Keratinocyte (primary cell): ENCODE data around the gene SETD7. TPM values are rescaled to one million over a fixed set of nuclear protein-coding genes. Genes with fewer than 3 reads are reported as not detected.

Source experiments
- DNase-seq: peaks from one replicate; pipeline ENCODE4 v3.0.0-alpha.2; 2011; ENCODE audit warnings: low read depth, missing footprints, low spot score
- FAIRE-seq: peaks from 2 replicates; lab custom pipeline; 2011; peaks lifted over from hg19 to GRCh38; lab: Jason Lieb, UNC
- H2AFZ ChIP-seq: 2 replicates; pipeline ENCODE4 v1.6.0; 2012; ENCODE audit warnings: low read length, control low read depth, inconsistent platforms; ENCODE audit not compliant: control insufficient read depth
- H3K27ac ChIP-seq: 2 replicates; pipeline ENCODE4 v1.5.1; 2011; ENCODE audit warnings: low read length; ENCODE audit not compliant: control insufficient read depth, insufficient read depth
- H3K27me3 ChIP-seq: 3 replicates; pipeline ENCODE4 v1.6.0; 2011; ENCODE audit warnings: low read length; ENCODE audit not compliant: control insufficient read depth, insufficient read depth; ENCODE audit errors: extremely low read depth
- H3K36me3 ChIP-seq, 2 experiments: 2 replicates in 1 of 2; 3 replicates in 1 of 2; pipeline ENCODE4 v1.5.1; 2011; ENCODE audit warnings: low read length in 2 of 2, mild to moderate bottlenecking in 1 of 2; ENCODE audit not compliant: control insufficient read depth in 2 of 2, insufficient read depth in 2 of 2; ENCODE audit errors: extremely low read depth in 1 of 2
- H3K4me1 ChIP-seq: 3 replicates; pipeline ENCODE4 v1.5.1; 2011; ENCODE audit warnings: low read length; ENCODE audit not compliant: control insufficient read depth, insufficient read depth; ENCODE audit errors: extremely low read depth
- H3K4me2 ChIP-seq: 3 replicates; pipeline ENCODE4 v1.6.0; 2011; ENCODE audit warnings: low read depth, low read length; ENCODE audit not compliant: control insufficient read depth, insufficient read depth; ENCODE audit errors: extremely low read depth
- H3K4me3 ChIP-seq, 3 experiments: fragments of 200-600 bp in 1 of 3; sonication (generic) in 1 of 3; 2 replicates in 2 of 3; 3 replicates in 1 of 3; pipeline ENCODE4 v1.5.1; 2011 to 2016; ENCODE audit warnings: low read length in 3 of 3, mild to moderate bottlenecking in 3 of 3, control low read depth in 2 of 3, inconsistent platforms in 1 of 3, low read depth in 1 of 3, mixed read lengths in 1 of 3, mixed run types in 1 of 3, moderate library complexity in 1 of 3; ENCODE audit not compliant: control insufficient read depth in 2 of 3, insufficient read depth in 2 of 3; ENCODE audit errors: extremely low read depth in 1 of 3
- H3K79me2 ChIP-seq: 2 replicates; pipeline ENCODE4 v1.6.0; 2012; ENCODE audit warnings: low read length; ENCODE audit not compliant: control insufficient read depth, insufficient read depth
- H3K9ac ChIP-seq: 3 replicates; pipeline ENCODE4 v1.6.0; 2011; ENCODE audit warnings: low read length; ENCODE audit not compliant: control insufficient read depth, insufficient read depth; ENCODE audit errors: extremely low read depth
- H3K9me1 ChIP-seq: 3 replicates; pipeline ENCODE4 v1.6.0; 2011; ENCODE audit warnings: low read length; ENCODE audit not compliant: control insufficient read depth, insufficient read depth; ENCODE audit errors: extremely low read depth
- H3K9me3 ChIP-seq: 2 replicates; pipeline ENCODE4 v1.5.1; 2012; ENCODE audit warnings: low read depth, low read length; ENCODE audit not compliant: control insufficient read depth
- H4K20me1 ChIP-seq: 3 replicates; pipeline ENCODE4 v1.6.0; 2011; ENCODE audit warnings: low read length; ENCODE audit not compliant: control insufficient read depth, insufficient read depth; ENCODE audit errors: extremely low read depth
- EZH2 ChIP-seq: IDR thresholded peaks from one replicate; pipeline ENCODE4 v1.6.1; 2012; ENCODE audit warnings: inconsistent platforms, mild to moderate bottlenecking, low read length, moderate library complexity
- dilution Hi-C: fragments of 300-500 bp; cut with MboI; formaldehyde crosslinking; loops from one replicate; pipeline ENCODE4 v1.7.0; 2020; ENCODE audit warnings: low sequenced_read_pairs; ENCODE audit not compliant: extremely low pct_ligation_motif_present
- polyA plus RNA-seq, 5 experiments: library from polyadenylated mRNA; depleted of rRNA in 3 of 5; stranded (reverse) in 3 of 5; stranded (forward) in 1 of 5; unstranded in 1 of 5; fragments of >200 nt; gene quantifications; 1 replicate in 1 of 5; 2 replicates in 3 of 5; 3 replicates in 1 of 5; pipeline versions ENCODE4 v1.2.1 to v1.2.3, GENCODE V29; 2011 to 2012; ENCODE audit warnings: missing spikeins in 2 of 5, low read depth in 1 of 5, low replicate concordance in 1 of 5
- TF ChIP-seq, protein P1 (sequence below), 3 experiments: IDR thresholded peaks in 1 of 3; conservative IDR thresholded peaks in 1 of 3; optimal IDR thresholded peaks in 1 of 3; 2 replicates in 2 of 3; 3 replicates in 1 of 3; pipeline versions ENCODE3 to v1.5.1; 2011; ENCODE audit warnings: low read length in 3 of 3, mild to moderate bottlenecking in 3 of 3, moderate library complexity in 2 of 3, control low read depth in 1 of 3, inconsistent platforms in 1 of 3; ENCODE audit not compliant: insufficient read depth in 2 of 3; ENCODE audit errors: extremely low read depth in 1 of 3

The SETD7 gene
- polyA plus RNA-seq, 1 donor (not counting 4 experiments of a cell fraction or from before 2014, with no cell fraction given) = 18.8 TPM

DNA sequence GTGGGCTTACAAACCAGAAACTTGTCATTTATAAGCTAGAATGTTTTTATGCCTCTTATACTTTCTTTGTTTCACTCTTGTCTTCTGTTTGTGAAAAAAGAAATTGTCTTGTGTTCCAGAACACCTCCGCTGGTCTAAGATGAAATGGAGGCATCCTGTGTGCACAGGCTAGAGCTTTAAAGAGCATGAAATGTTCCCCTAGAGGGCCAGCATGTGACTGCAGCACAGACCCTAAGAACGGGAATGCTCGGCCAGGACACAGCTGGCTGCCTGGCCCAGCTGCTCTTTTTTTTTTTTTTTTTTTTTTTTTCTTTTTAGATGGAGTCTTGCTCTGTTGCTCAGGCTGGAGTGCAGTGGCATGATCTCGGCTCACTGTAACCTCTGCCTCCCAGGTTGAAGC, 33.6 kb downstream of the SETD7 start:
- Histone ChIP-seq H3K27ac (no peak overlapping the region), H3K36me3 (peaks cover 12 to 24% of the 10 kb centered on the region in 2 experiments), H3K9me3 (no peaks in the 10 kb centered on the region), H3K79me2 (no peaks in the 10 kb centered on the region), H2AFZ (no peak overlapping the region), H3K27me3 (no peaks in the 10 kb centered on the region), H3K4me3 (no peak overlapping the region), H3K4me2 (no peak overlapping the region), H3K9me1 (no peaks in the 10 kb centered on the region), H4K20me1 (no peaks in the 10 kb centered on the region), H3K4me1 (no peaks in the 10 kb centered on the region), H3K9ac (no peak overlapping the region)
- TF ChIP-seq EZH2 = no peak
- TF ChIP-seq, protein P1, sequence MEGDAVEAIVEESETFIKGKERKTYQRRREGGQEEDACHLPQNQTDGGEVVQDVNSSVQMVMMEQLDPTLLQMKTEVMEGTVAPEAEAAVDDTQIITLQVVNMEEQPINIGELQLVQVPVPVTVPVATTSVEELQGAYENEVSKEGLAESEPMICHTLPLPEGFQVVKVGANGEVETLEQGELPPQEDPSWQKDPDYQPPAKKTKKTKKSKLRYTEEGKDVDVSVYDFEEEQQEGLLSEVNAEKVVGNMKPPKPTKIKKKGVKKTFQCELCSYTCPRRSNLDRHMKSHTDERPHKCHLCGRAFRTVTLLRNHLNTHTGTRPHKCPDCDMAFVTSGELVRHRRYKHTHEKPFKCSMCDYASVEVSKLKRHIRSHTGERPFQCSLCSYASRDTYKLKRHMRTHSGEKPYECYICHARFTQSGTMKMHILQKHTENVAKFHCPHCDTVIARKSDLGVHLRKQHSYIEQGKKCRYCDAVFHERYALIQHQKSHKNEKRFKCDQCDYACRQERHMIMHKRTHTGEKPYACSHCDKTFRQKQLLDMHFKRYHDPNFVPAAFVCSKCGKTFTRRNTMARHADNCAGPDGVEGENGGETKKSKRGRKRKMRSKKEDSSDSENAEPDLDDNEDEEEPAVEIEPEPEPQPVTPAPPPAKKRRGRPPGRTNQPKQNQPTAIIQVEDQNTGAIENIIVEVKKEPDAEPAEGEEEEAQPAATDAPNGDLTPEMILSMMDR (optimal IDR thresholded peaks at IDR 0.05 in 1 of 3, IDR thresholded peaks at IDR 0.05 in 1 of 3, conservative IDR thresholded peaks at IDR 0.05 in 1 of 3; ENCODE audit: extremely low read depth in 1 of 3, insufficient read depth in 2 of 3, low read length in 3 of 3) = no peak
- FAIRE-seq (no peak), DNase-seq (no peak)
- dilution Hi-C loops = no loop called here

DNA sequence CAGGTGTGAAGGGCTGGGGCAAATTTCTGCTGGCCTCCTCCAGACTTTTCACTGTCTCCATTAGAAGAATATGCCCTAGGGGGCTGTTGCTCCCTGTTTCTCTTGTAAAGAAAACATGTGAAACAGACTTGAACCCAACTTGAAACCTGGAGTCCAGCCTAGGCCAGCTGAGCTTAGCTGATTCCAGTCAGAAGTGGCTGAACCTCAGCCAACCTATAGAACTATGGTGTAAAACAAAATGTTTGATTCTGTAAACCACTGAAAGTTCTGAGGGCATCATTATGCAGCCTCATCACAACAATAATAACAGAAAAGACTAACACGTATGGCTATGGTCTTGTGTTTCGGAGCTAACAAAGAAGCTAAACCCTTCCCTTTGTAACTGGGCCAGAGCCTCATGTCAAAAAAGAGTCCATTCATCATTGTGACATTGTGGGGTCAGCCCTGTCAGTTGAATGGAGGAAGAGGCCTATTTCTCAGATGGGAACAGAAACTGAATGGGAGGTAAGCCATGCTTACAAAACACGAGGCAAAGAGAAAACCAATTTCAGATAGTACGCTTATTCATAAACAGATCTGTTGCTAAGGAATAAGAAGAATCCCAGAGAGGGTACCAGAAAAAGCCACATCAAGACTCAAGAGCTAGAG, 34.1 kb downstream of the SETD7 start:
- Histone ChIP-seq H3K4me2 (no peak overlapping the region), H3K27ac (no peak overlapping the region), H3K9me1 (no peaks in the 10 kb centered on the region), H3K36me3 (peaks cover 11 to 24% of the 10 kb centered on the region in 2 experiments), H3K27me3 (no peaks in the 10 kb centered on the region), H4K20me1 (no peaks in the 10 kb centered on the region), H3K9ac (no peak overlapping the region), H3K4me1 (no peaks in the 10 kb centered on the region), H3K9me3 (no peaks in the 10 kb centered on the region), H3K4me3 (no peak overlapping the region), H3K79me2 (no peaks in the 10 kb centered on the region), H2AFZ (no peak overlapping the region)
- no peak for FAIRE-seq
- TF ChIP-seq, protein P1 (optimal IDR thresholded peaks at IDR 0.05 in 1 of 3, IDR thresholded peaks at IDR 0.05 in 1 of 3, conservative IDR thresholded peaks at IDR 0.05 in 1 of 3; ENCODE audit: extremely low read depth in 1 of 3, insufficient read depth in 2 of 3, low read length in 3 of 3) = no peak
- TF ChIP-seq EZH2 = no peak
- DNase-seq = no peak
- dilution Hi-C loops = no loop called here
